Stimulated activated naive CD8-positive, alpha-beta T cell treated with anti-CD3 and anti-CD28 coated beads, Interleukin-15, Interleukin-2, amounts not matched to agents 100 ng/mL and 50 ng/mL, for 24 hours (primary cell): ENCODE measurements around the gene SAA2.
"Not testable (repeated sequence)": the region's sequence is repeated elsewhere in the genome, so short reads cannot be mapped to it uniquely, and the experiment has no call there.

ENCODE experiments used
- H3K27ac Mint-ChIP-seq: one replicate; pipeline ENCODE4 v1.8.0; 2021; ENCODE audit warnings: mild to moderate bottlenecking, mixed read lengths
- H3K27me3 Mint-ChIP-seq: one replicate; pipeline ENCODE4 v1.8.0; 2021; ENCODE audit warnings: mixed read lengths
- H3K36me3 Mint-ChIP-seq: one replicate; pipeline ENCODE4 v1.8.0; 2021; ENCODE audit warnings: low read depth, mixed read lengths
- H3K4me1 Mint-ChIP-seq: one replicate; pipeline ENCODE4 v1.8.0; 2021; ENCODE audit warnings: low read depth, mixed read lengths
- H3K4me3 Mint-ChIP-seq: one replicate; pipeline ENCODE4 v1.8.0; 2021; ENCODE audit warnings: mild to moderate bottlenecking, mixed read lengths
- H3K9me3 Mint-ChIP-seq: one replicate; pipeline ENCODE4 v1.8.0; 2021; ENCODE audit warnings: mixed read lengths

Gene SAA2

GRCh38 chr11:18264035-18264434, 15.6 kb upstream of the SAA2 start:
- peaks cover 4% of the 10 kb centered on the region for H3K27me3 Mint-ChIP-seq
- H3K4me1 Mint-ChIP-seq = peaks cover 3% of the 10 kb centered on the region
- H3K9me3 Mint-ChIP-seq = no peaks in the 10 kb centered on the region
- no peaks in the 10 kb centered on the region for H3K36me3 Mint-ChIP-seq
- no peak overlapping the region for H3K4me3 Mint-ChIP-seq
- H3K27ac Mint-ChIP-seq = no peak overlapping the region

- not testable (repeated sequence) for H3K36me3 Mint-ChIP-seq, H3K4me1 Mint-ChIP-seq, H3K9me3 Mint-ChIP-seq, H3K27me3 Mint-ChIP-seq, H3K27ac Mint-ChIP-seq, H3K4me3 Mint-ChIP-seq
Measured at GRCh38 chr11:18262681-18263350, 14.3 kb upstream of the SAA2 start.

GRCh38 chr11:18261721-18262120, 13.3 kb upstream of the SAA2 start:
- H3K36me3 Mint-ChIP-seq = no peaks in the 10 kb centered on the region
- no peak overlapping the region for H3K27ac Mint-ChIP-seq
- peaks cover 4% of the 10 kb centered on the region for H3K27me3 Mint-ChIP-seq
- H3K4me3 Mint-ChIP-seq = no peak overlapping the region
- H3K9me3 Mint-ChIP-seq = no peaks in the 10 kb centered on the region
- H3K4me1 Mint-ChIP-seq = no peaks in the 10 kb centered on the region

GRCh38 chr11:18259259-18259658, 10.8 kb upstream of the SAA2 start:
- H3K4me3 Mint-ChIP-seq = no peak overlapping the region
- no peaks in the 10 kb centered on the region for H3K4me1 Mint-ChIP-seq
- H3K27me3 Mint-ChIP-seq = peaks cover 4% of the 10 kb centered on the region
- H3K36me3 Mint-ChIP-seq = no peaks in the 10 kb centered on the region
- H3K27ac Mint-ChIP-seq = no peak overlapping the region
- H3K9me3 Mint-ChIP-seq = no peaks in the 10 kb centered on the region

GRCh38 chr11:18254781-18255361, 6.4 kb upstream of the SAA2 start:
- Mint-ChIP-seq H3K4me1 (no peaks in the 10 kb centered on the region), H3K9me3 (no peaks in the 10 kb centered on the region), H3K27me3 (peaks cover 4% of the 10 kb centered on the region), H3K36me3 (no peaks in the 10 kb centered on the region), H3K27ac (no peak overlapping the region), H3K4me3 (no peak overlapping the region)

- no peak overlapping the region for H3K27ac Mint-ChIP-seq
- H3K27me3 Mint-ChIP-seq = peaks cover 4% of the 10 kb centered on the region
- no peaks in the 10 kb centered on the region for H3K36me3 Mint-ChIP-seq
- no peaks in the 10 kb centered on the region for H3K4me1 Mint-ChIP-seq
- no peak overlapping the region for H3K4me3 Mint-ChIP-seq
- H3K9me3 Mint-ChIP-seq = no peaks in the 10 kb centered on the region
Measured at GRCh38 chr11:18253778-18254338, 5.4 kb upstream of the SAA2 start.

GRCh38 chr11:18253233-18253632, 4.8 kb upstream of the SAA2 start:
- no peaks in the 10 kb centered on the region for H3K9me3 Mint-ChIP-seq
- H3K27me3 Mint-ChIP-seq = peaks cover 4% of the 10 kb centered on the region
- no peaks in the 10 kb centered on the region for H3K36me3 Mint-ChIP-seq
- H3K27ac Mint-ChIP-seq = no peak overlapping the region
- H3K4me3 Mint-ChIP-seq = no peak overlapping the region
- H3K4me1 Mint-ChIP-seq = no peaks in the 10 kb centered on the region

- H3K27ac Mint-ChIP-seq, H3K27me3 Mint-ChIP-seq, H3K4me3 Mint-ChIP-seq, H3K9me3 Mint-ChIP-seq, H3K36me3 Mint-ChIP-seq: not testable (repeated sequence)
- H3K4me1 Mint-ChIP-seq = peaks cover 14% of the 10 kb centered on the region
Measured at GRCh38 chr11:18247191-18247581, 1.3 kb downstream of the SAA2 start.

GRCh38 chr11:18246379-18247190, 1.9 kb downstream of the SAA2 start:
- peak overlapping the region; percentile 62 for H3K4me3 Mint-ChIP-seq

GRCh38 chr11:18245396-18245795, 3.1 kb downstream of the SAA2 start:
- Mint-ChIP-seq H3K9me3 (no peaks in the 10 kb centered on the region), H3K4me3 (no peak overlapping the region), H3K27ac (no peak overlapping the region), H3K27me3 (peaks cover 5% of the 10 kb centered on the region), H3K4me1 (peaks cover 14% of the 10 kb centered on the region), H3K36me3 (no peaks in the 10 kb centered on the region)

More at GRCh38 chr11:18246379-18247190, 1.9 kb downstream of the SAA2 start:
- H3K36me3 Mint-ChIP-seq, H3K27me3 Mint-ChIP-seq, H3K9me3 Mint-ChIP-seq: not testable (repeated sequence)
- Mint-ChIP-seq H3K4me1 (peaks cover 14% of the 10 kb centered on the region), H3K27ac (peak overlapping the region; percentile 63)

GRCh38 chr11:18243783-18244362, 4.6 kb downstream of the SAA2 start:
- peaks cover 14% of the 10 kb centered on the region for H3K4me1 Mint-ChIP-seq
- no peaks in the 10 kb centered on the region for H3K36me3 Mint-ChIP-seq
- no peaks in the 10 kb centered on the region for H3K9me3 Mint-ChIP-seq
- no peak overlapping the region for H3K4me3 Mint-ChIP-seq
- peaks cover 15% of the 10 kb centered on the region for H3K27me3 Mint-ChIP-seq
- no peak overlapping the region for H3K27ac Mint-ChIP-seq

- Mint-ChIP-seq H3K27me3 (peaks cover 35% of the 10 kb centered on the region), H3K9me3 (no peaks in the 10 kb centered on the region)
Measured at GRCh38 chr11:18239655-18240054, 8.8 kb downstream of the SAA2 start.

GRCh38 chr11:18236664-18237356, 11.7 kb downstream of the SAA2 start, which contains the start of gene SAA4:
TSS of gene SAA4 (minus strand) at chr11:18236802. CDS start at chr11:18235926, 876 bp downstream.
- H3K27me3 Mint-ChIP-seq = peaks cover 49% of the 10 kb centered on the region
- H3K36me3 Mint-ChIP-seq = no peaks in the 10 kb centered on the region
- no peak within 1 kb of the TSS for H3K27ac Mint-ChIP-seq
- H3K4me1 Mint-ChIP-seq = no peaks in the 10 kb centered on the region
- H3K4me3 Mint-ChIP-seq = no peak within 1 kb of the TSS
- H3K9me3 Mint-ChIP-seq = no peaks in the 10 kb centered on the region

More at GRCh38 chr11:18239655-18240054, 8.8 kb downstream of the SAA2 start:
- Mint-ChIP-seq H3K4me3 (no peak overlapping the region), H3K36me3 (no peaks in the 10 kb centered on the region), H3K4me1 (peaks cover 3% of the 10 kb centered on the region), H3K27ac (no peak overlapping the region)
